Ishikawa (cell line): ENCODE results near the gene ZMYM5.

ENCODE experiments used
- CEBPB ChIP-seq: IDR thresholded peaks from 2 replicates; pipeline ENCODE4 v1.6.1; 2012
- CREB1 ChIP-seq: IDR thresholded peaks from 2 replicates; pipeline ENCODE4 v1.6.1; 2012; ENCODE audit warnings: low read depth
- EGR1 ChIP-seq: IDR thresholded peaks from 2 replicates; pipeline ENCODE4 v1.6.1; 2012
- EP300 ChIP-seq: IDR thresholded peaks from 2 replicates; pipeline ENCODE4 v1.6.1; 2012; ENCODE audit warnings: borderline replicate concordance
- FOXM1 ChIP-seq: IDR thresholded peaks from 2 replicates; pipeline ENCODE4 v1.6.1; 2012; ENCODE audit warnings: low read depth, borderline replicate concordance
- MAX ChIP-seq: IDR thresholded peaks from 2 replicates; pipeline ENCODE4 v1.6.1; 2012
- NFIC ChIP-seq: IDR thresholded peaks from 2 replicates; pipeline ENCODE4 v1.6.1; 2012
- RAD21 ChIP-seq: IDR thresholded peaks from 2 replicates; pipeline ENCODE4 v1.6.1; 2012; ENCODE audit warnings: low read depth
- REST ChIP-seq: IDR thresholded peaks from 2 replicates; pipeline ENCODE4 v1.6.1; 2012; ENCODE audit warnings: low read depth, mild to moderate bottlenecking
- TAF1 ChIP-seq: IDR thresholded peaks from 2 replicates; pipeline ENCODE4 v1.6.1; 2012; ENCODE audit warnings: low read depth, mild to moderate bottlenecking
- TCF12 ChIP-seq: IDR thresholded peaks from 2 replicates; pipeline ENCODE4 v1.6.1; 2012; ENCODE audit warnings: low read depth
- TEAD4 ChIP-seq: IDR thresholded peaks from 2 replicates; pipeline ENCODE4 v1.6.1; 2012
- YY1 ChIP-seq: IDR thresholded peaks from 2 replicates; pipeline ENCODE4 v1.6.1; 2012; ENCODE audit warnings: low read depth
- ZBTB7A ChIP-seq: IDR thresholded peaks from 2 replicates; pipeline ENCODE4 v1.6.1; 2012; ENCODE audit warnings: low read depth
- TF ChIP-seq, protein P1 (sequence below): IDR thresholded peaks from 2 replicates; pipeline ENCODE4 v1.6.1; 2012

ZMYM5 gene

DNA sequence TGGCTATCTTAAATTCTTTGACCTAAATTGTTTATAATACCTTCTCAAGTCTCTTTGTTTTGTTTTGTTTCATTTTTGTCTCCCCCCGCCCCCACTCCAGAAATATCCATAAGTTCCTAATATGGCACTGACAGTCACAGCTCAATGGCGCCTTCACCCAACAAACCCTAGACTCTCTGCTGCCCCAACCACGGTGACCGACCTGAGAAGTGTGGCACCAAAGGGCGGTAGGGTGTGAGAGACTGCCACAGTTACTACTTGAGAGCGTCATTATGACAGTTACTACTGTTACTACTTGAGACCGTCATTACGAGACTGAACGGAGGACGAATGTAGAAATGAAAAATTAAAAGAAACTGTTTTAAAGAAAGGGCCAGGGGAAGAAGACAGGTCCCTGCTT lies 46.3 kb downstream of the ZMYM5 start:
- no peak for TF ChIP-seq YY1
- TF ChIP-seq FOXM1: no peak
- TF ChIP-seq RAD21: no peak
- no peak for TF ChIP-seq TAF1
- no peak for TF ChIP-seq ZBTB7A
- TF ChIP-seq TCF12: no peak
- TF ChIP-seq, protein P1, sequence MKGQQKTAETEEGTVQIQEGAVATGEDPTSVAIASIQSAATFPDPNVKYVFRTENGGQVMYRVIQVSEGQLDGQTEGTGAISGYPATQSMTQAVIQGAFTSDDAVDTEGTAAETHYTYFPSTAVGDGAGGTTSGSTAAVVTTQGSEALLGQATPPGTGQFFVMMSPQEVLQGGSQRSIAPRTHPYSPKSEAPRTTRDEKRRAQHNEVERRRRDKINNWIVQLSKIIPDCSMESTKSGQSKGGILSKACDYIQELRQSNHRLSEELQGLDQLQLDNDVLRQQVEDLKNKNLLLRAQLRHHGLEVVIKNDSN: no peak
- TF ChIP-seq EP300: no peak
- TF ChIP-seq REST: no peak
- no peak for TF ChIP-seq CREB1
- no peak for TF ChIP-seq CEBPB
- TF ChIP-seq EGR1: no peak
- no peak for TF ChIP-seq MAX
- TF ChIP-seq NFIC: no peak
- TF ChIP-seq TEAD4: no peak

DNA sequence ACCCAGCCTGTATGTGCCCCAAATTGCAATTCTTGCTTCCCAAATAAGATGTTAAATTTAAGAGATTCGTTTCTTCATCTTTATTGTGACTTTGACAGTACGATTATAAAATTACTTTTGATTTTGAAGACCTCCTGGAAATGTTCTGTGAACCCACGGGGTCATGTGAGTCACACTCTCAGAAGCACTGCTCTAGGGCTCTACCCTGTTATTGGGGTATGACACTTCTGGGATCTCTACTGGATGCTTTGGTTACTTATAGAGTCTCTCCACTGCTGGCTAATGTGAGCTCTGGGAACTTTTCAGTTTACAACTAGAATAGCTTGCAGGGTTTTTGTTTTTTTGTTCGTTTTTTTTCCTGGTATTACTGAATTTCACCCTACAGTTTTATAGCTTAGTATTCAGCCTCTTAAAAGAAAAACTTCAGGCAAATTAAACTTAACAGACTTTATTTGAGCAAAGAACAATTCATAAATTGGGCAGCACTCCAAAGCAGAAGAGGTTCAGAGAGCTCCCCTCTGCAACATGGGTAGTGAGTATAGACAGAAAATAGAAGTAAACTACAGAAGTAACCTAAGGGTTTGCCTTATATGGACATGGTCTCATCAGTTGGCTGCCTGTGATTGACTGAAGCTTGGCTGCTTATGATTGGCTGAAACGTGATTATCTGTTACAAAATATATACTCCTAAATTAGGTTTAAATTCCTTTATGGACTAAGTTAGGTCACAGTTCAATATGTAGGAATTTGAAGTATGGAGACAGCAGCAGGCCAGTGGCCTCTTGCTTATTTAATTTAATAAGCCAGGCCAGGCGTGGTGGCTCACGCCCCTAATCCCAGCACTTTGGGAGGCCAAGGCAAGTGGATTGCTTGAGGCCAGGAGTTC lies 52.2 kb downstream of the ZMYM5 start:
- TF ChIP-seq EGR1 (no peak), EP300 (no peak), ZBTB7A (no peak), TCF12 (no peak), FOXM1 (no peak), YY1 (no peak), CEBPB (no peak), REST (no peak), TAF1 (no peak)
- TF ChIP-seq, protein P1: no peak

DNA sequence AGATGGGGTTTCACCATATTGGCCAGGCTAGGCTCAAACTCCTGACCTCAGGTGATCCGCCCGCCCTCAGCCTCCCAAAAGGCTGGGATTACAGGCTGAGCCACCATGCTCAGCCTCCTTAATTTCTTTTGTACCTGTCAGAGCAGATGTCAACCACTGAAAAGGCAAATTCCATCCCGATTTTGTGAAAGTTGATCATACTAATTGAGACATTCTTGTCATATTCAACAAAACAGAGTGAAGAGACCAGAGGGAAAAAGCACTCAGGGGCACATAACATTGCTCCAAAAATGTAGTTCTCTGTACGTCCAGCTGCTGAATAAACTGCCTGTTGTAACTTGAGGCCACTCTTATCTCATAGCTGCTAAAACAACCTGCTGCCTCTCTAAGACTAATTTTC lies 53.3 kb downstream of the ZMYM5 start:
- TF ChIP-seq CEBPB (no peak), EP300 (no peak), REST (no peak), RAD21 (no peak), MAX (no peak), ZBTB7A (no peak), CREB1 (no peak), TAF1 (no peak), TCF12 (no peak), FOXM1 (no peak), EGR1 (no peak), NFIC (no peak), TEAD4 (no peak), YY1 (no peak)
- TF ChIP-seq, protein P1: no peak

GRCh38 chr13:19805765-19806164 lies 57.7 kb downstream of the ZMYM5 start:
- TF ChIP-seq CREB1 (no peak), YY1 (no peak), RAD21 (no peak), EGR1 (no peak), MAX (no peak)
